Thyroid gland (tissue), 4 donors: ENCODE data around the gene FATE1. TPM values are rescaled to one million over a fixed set of nuclear protein-coding genes. Genes with fewer than 3 reads are reported as not detected.

Experiments
- DNase-seq, 2 donors: peaks; one replicate each; pipeline ENCODE4 v3.0.0-alpha.2; 2019
- H3K27ac ChIP-seq, 3 donors: fragments of 200-600 bp; sonication (generic); 1 replicate in 2 of 3; 2 replicates in 1 of 3; pipeline ENCODE4 v1.5.1; 2016 to 2019; ENCODE audit warnings: mild to moderate bottlenecking in 1 of 3, moderate library complexity in 1 of 3
- H3K27me3 ChIP-seq: fragments of 200-600 bp; sonication (generic); one replicate; pipeline ENCODE4 v1.5.1; 2019
- H3K36me3 ChIP-seq, 2 donors: fragments of 200-600 bp; sonication (generic); one replicate each; pipeline ENCODE4 v1.5.1; 2016 to 2019
- H3K4me1 ChIP-seq, 2 donors: fragments of 200-600 bp; sonication (generic); one replicate each; pipeline ENCODE4 v1.5.1; 2017 to 2019
- H3K4me3 ChIP-seq, 3 donors: fragments of 200-600 bp; sonication (generic); replicated peaks in 1 of 3; 1 replicate in 2 of 3; 2 replicates in 1 of 3; pipeline ENCODE4 v1.5.1; 2016; ENCODE audit warnings: mild to moderate bottlenecking in 1 of 3
- H3K9me3 ChIP-seq: fragments of 200-600 bp; sonication (generic); one replicate; pipeline ENCODE4 v1.5.1; 2017
- POLR2A ChIP-seq, 2 donors: fragments of 450-650 bp; IDR thresholded peaks; one replicate each; pipeline ENCODE4 v1.6.1; 2017; ENCODE audit warnings: antibody characterized with exemption in 2 of 2, mild to moderate bottlenecking in 2 of 2, moderate library complexity in 1 of 2
- WGBS, 2 donors: methylation state at CpG; one replicate each; pipeline ENCODE4 v1.1.5; 2017; 5-methylcytosine and 5-hydroxymethylcytosine counted together
- intact Hi-C: fragments of 100-400 bp; cut with DNase I; formaldehyde crosslinking; loops from one replicate; pipeline ENCODE4 v1.15.1; 2023
- total RNA-seq, 4 donors: library from RNA; depleted of rRNA; stranded (reverse); fragments of >200 nt; gene quantifications; one replicate each; pipeline ENCODE4 v1.2.3, GENCODE V29; 2016
- TF ChIP-seq, protein P1 (sequence below), 6 experiments: fragments of 200-600 bp in 3 of 6; fragments of 450-650 bp in 3 of 6; sonication (generic) in 3 of 6; IDR thresholded peaks; one replicate each; pipeline ENCODE4 v1.5.1; 2016 to 2019; ENCODE audit warnings: antibody characterized with exemption in 6 of 6, mild to moderate bottlenecking in 2 of 6, inconsistent platforms in 1 of 6, moderate library complexity in 1 of 6

The FATE1 gene
- total RNA-seq, 4 donors from 2014 or later = 1.7 to 4.7 TPM; not detected in 2

DNA sequence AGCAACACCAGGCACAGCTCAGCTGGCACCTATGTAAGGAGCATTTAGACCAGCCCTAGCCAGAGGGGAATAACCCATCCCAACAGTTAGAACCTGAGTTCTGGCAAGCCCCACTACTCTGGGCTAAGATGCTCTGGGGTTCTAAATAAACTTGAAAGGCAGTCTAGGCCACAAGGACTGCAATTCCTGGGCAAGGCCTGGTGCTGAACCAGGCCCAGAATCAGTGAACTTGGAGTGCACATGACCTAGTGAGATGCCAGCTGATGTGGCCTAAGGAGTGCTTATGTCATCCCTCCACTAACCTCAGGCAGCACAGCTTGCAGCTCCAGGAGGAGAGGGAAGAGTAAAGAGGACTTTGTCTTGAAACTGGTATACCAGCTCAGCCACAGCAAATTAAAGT lies 28.2 kb upstream of the FATE1 start:
- no peaks in the 10 kb centered on the region for H3K27me3 ChIP-seq
- no peaks in the 10 kb centered on the region for H3K36me3 ChIP-seq
- intact Hi-C loops = loop anchor here (10.0 kb wide), 1 partner anchor 533 kb away; no protein-coding TSS in a partner anchor
- DNase-seq = no peak
- H3K9me3 ChIP-seq = no peaks in the 10 kb centered on the region
- TF ChIP-seq, protein P1, sequence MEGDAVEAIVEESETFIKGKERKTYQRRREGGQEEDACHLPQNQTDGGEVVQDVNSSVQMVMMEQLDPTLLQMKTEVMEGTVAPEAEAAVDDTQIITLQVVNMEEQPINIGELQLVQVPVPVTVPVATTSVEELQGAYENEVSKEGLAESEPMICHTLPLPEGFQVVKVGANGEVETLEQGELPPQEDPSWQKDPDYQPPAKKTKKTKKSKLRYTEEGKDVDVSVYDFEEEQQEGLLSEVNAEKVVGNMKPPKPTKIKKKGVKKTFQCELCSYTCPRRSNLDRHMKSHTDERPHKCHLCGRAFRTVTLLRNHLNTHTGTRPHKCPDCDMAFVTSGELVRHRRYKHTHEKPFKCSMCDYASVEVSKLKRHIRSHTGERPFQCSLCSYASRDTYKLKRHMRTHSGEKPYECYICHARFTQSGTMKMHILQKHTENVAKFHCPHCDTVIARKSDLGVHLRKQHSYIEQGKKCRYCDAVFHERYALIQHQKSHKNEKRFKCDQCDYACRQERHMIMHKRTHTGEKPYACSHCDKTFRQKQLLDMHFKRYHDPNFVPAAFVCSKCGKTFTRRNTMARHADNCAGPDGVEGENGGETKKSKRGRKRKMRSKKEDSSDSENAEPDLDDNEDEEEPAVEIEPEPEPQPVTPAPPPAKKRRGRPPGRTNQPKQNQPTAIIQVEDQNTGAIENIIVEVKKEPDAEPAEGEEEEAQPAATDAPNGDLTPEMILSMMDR (IDR thresholded peaks at IDR 0.05) = no peak
- no peak for TF ChIP-seq POLR2A (IDR thresholded peaks at IDR 0.05)
- no peak overlapping the region for H3K27ac ChIP-seq
- H3K4me1 ChIP-seq = no peaks in the 10 kb centered on the region
- H3K4me3 ChIP-seq = no peak overlapping the region

DNA sequence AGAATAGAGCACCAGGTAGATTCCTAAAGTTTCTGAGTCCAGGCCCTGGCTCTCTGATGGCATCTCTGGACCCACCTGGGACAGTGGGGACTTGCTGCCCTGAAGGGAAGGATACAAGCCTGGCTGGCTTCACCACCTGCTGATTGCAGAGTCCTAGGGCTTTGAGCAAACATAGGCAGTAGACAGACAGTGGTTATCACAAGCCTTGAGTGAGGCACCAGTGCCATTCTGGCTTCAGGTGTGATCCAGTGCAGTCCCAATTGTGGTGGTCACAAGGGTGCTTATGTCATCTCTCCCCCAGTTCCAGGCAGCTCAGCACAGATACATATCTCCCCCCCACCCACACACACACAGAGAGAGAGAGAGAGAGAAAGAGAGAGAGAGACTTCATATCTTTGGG lies 27.1 kb upstream of the FATE1 start:
- H3K27ac ChIP-seq = no peak overlapping the region
- no peaks in the 10 kb centered on the region for H3K27me3 ChIP-seq
- H3K4me1 ChIP-seq = no peaks in the 10 kb centered on the region
- H3K4me3 ChIP-seq = no peak overlapping the region
- DNase-seq = no peak
- H3K36me3 ChIP-seq = no peaks in the 10 kb centered on the region
- no peaks in the 10 kb centered on the region for H3K9me3 ChIP-seq
- intact Hi-C loops = loop anchor here (10.0 kb wide), 1 partner anchor 534 kb away; no protein-coding TSS in a partner anchor
- TF ChIP-seq, protein P1 (IDR thresholded peaks at IDR 0.05) = no peak
- TF ChIP-seq POLR2A (IDR thresholded peaks at IDR 0.05) = no peak

DNA sequence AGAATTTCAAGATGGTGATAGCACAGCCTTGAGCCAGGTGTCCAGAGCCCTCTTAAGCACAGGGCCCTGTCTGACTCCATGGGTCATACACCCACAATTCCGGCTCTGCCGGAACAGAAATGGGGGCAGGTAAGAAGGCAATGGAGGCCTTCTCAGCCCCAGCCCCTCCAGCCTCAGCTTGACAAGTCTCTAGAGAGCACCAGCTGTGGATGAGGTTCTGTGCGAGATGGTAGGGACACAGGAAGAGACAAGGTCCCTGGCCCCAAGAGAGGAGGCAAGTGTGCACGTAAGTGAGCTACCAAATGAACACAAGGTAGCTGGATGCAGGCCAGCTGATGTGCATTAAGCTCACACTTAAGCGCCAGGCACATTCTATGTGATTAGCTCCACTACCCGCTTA lies 23.0 kb upstream of the FATE1 start:
- Histone ChIP-seq H3K27me3 (no peaks in the 10 kb centered on the region), H3K4me1 (no peaks in the 10 kb centered on the region), H3K27ac (no peak overlapping the region), H3K36me3 (no peaks in the 10 kb centered on the region), H3K9me3 (no peaks in the 10 kb centered on the region), H3K4me3 (no peak overlapping the region)
- 92 to 97% methylated on average over 6 of the region's 6 CpGs for WGBS, 2 donors
- TF ChIP-seq, protein P1 (IDR thresholded peaks at IDR 0.05) = no peak
- no peak for TF ChIP-seq POLR2A (IDR thresholded peaks at IDR 0.05)
- intact Hi-C loops = no loop called here
- DNase-seq = no peak

DNA sequence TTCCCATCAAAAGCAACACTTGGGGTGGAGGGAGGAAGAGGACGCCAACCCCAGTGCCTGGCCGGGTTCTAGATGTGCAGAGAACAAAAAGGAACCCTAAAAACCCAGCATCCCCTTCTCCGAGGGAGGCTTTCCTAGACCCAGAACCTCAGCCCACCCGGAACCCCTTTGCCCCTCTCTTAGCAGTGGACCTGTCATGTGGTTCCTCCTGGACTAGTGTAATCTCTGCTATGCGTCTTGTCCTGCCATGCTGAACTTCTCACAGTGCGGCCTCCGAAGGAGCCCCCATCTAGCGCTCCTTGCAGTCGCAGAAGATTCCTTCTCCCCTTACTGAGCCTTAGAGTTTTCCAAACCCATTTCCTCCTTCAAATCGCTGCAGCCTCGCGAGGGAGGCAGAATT lies 21.7 kb upstream of the FATE1 start:
- WGBS, 2 donors = 66 to 88% methylated on average over 6 to 10 of the region's 12 CpGs
- Histone ChIP-seq H3K27ac (no peak overlapping the region), H3K4me1 (no peaks in the 10 kb centered on the region)

More for the DNA sequence above, 21.7 kb upstream of the FATE1 start:
- Histone ChIP-seq H3K9me3 (no peaks in the 10 kb centered on the region), H3K36me3 (no peaks in the 10 kb centered on the region), H3K27me3 (no peaks in the 10 kb centered on the region), H3K4me3 (no peak overlapping the region)
- no peak for DNase-seq
- TF ChIP-seq, protein P1 (IDR thresholded peaks at IDR 0.05) = no peak
- no peak for TF ChIP-seq POLR2A (IDR thresholded peaks at IDR 0.05)
- intact Hi-C loops = no loop called here
